HepG2 (cell line): ENCODE results near the gene LDLRAD4. TPM values are rescaled to one million over a fixed set of nuclear protein-coding genes. Genes with fewer than 3 reads are reported as not detected.

Experiments used
- ATAC-seq: fragments of 200-7000 bp; cut with Tn5 transposase; 3 replicates; pipeline ENCODE4 v1.9.1; 2020; ENCODE audit warnings: mild to moderate bottlenecking, moderate library complexity
- BruUV-seq: library from RNA; stranded (reverse); fragments of 400-500 nt; replicated peaks from 2 replicates; lab custom pipeline; 2021; lab: Mats Ljungman, UMichigan
- CTCF ChIA-PET: fragments of 300-600 bp; formaldehyde crosslinking; extraction: SDS; loops from one replicate; lab custom pipeline; 2021; ENCODE audit warnings: low total read pairs, inconsistent platforms, low intra/inter-chr PET ratio; lab: Yijun Ruan, JAX
- POLR2A ChIA-PET: fragments of 350-600 bp; sonication (Branson Sonifier 250); formaldehyde crosslinking; loops from one replicate; lab custom pipeline; 2020; ENCODE audit warnings: antibody characterized with exemption, inconsistent platforms; lab: Yijun Ruan, JAX
- DNase-seq: peaks from one replicate; pipeline ENCODE4 v3.0.0-alpha.2; 2015; ENCODE audit warnings: low spot score
- FAIRE-seq: peaks from 3 replicates; lab custom pipeline; 2011; peaks lifted over from hg19 to GRCh38; lab: Jason Lieb, UNC
- H2AFZ ChIP-seq: one replicate; pipeline ENCODE4 v1.6.1; 2011; ENCODE audit warnings: low read length, inconsistent platforms
- H3K27ac ChIP-seq: fragments of 300-600 bp; 3 replicates; pipeline ENCODE4 v1.8.0; 2011; ENCODE audit warnings: mixed run types, mild to moderate bottlenecking, mixed read lengths, low read length, inconsistent platforms; ENCODE audit not compliant: insufficient read depth; ENCODE audit errors: extremely low read length
- H3K27me3 ChIP-seq, 2 experiments: fragments of 200-600 bp in 1 of 2; 2 replicates in 1 of 2; 3 replicates in 1 of 2; pipeline versions ENCODE4 v1.6.0 to v1.8.0; 2011; ENCODE audit warnings: low read length in 2 of 2, mild to moderate bottlenecking in 2 of 2, moderate library complexity in 2 of 2, inconsistent platforms in 1 of 2; ENCODE audit not compliant: insufficient read depth in 2 of 2, control insufficient read depth in 1 of 2
- H3K36me3 ChIP-seq, 2 experiments: fragments of 200-600 bp in 1 of 2; replicated peaks in 1 of 2; 2 replicates in 1 of 2; 3 replicates in 1 of 2; pipeline versions ENCODE4 v1.5.1 to v1.8.0; 2011; ENCODE audit warnings: low read length in 2 of 2, inconsistent platforms in 1 of 2; ENCODE audit not compliant: insufficient read depth in 2 of 2, control insufficient read depth in 1 of 2
- H3K4me1 ChIP-seq: 2 replicates; pipeline ENCODE4 v1.5.1; 2012; ENCODE audit warnings: low read length, inconsistent platforms; ENCODE audit not compliant: insufficient read depth
- H3K4me2 ChIP-seq: 2 replicates; pipeline ENCODE4 v1.6.0; 2011; ENCODE audit warnings: low read depth, low read length, inconsistent platforms
- H3K4me3 ChIP-seq, 3 experiments: fragments of 200-600 bp in 1 of 3; sonication (generic), shearing (Covaris generic) in 1 of 3; replicated peaks in 1 of 3; 2 replicates each; pipeline ENCODE4 v1.5.1; 2011 to 2016; ENCODE audit warnings: low read length in 3 of 3, inconsistent platforms in 2 of 3, low read depth in 2 of 3, mild to moderate bottlenecking in 2 of 3, control low read depth in 1 of 3, mixed read lengths in 1 of 3; ENCODE audit not compliant: insufficient read depth in 1 of 3
- H3K79me2 ChIP-seq: one replicate; pipeline ENCODE4 v1.6.1; 2011; ENCODE audit warnings: low read length, inconsistent platforms; ENCODE audit not compliant: insufficient read depth
- H3K9ac ChIP-seq: 2 replicates; pipeline ENCODE4 v1.6.0; 2011; ENCODE audit warnings: mild to moderate bottlenecking, low read depth, low read length, inconsistent platforms; ENCODE audit not compliant: insufficient read depth
- H3K9me3 ChIP-seq: 2 replicates; pipeline ENCODE4 v1.5.1; 2012; ENCODE audit warnings: mild to moderate bottlenecking, low read length
- H4K20me1 ChIP-seq: 2 replicates; pipeline ENCODE4 v1.6.0; 2011; ENCODE audit warnings: inconsistent platforms, mild to moderate bottlenecking, low read length, moderate library complexity; ENCODE audit not compliant: insufficient read depth
- ATF4 ChIP-seq, 2 experiments: fragments of 450-650 bp in 1 of 2; sonication (generic) in 1 of 2; formaldehyde crosslinking; IDR thresholded peaks; 2 replicates each; pipeline versions ENCODE4 v1.5.0 to v1.8.0; 2020 to 2022; ENCODE audit warnings: mild to moderate bottlenecking in 1 of 2, missing genetic modification reagents in 1 of 2
- CEBPB ChIP-seq: IDR thresholded peaks from 2 replicates; pipeline ENCODE4 v1.6.1; 2011; ENCODE audit warnings: low read depth, low read length, improper control_type of control experiment, borderline replicate concordance
- CEBPG ChIP-seq: IDR thresholded peaks from 2 replicates; pipeline ENCODE4 v1.6.1; 2016
- KLF16 ChIP-seq, 2 experiments: sonication (generic) in 1 of 2; formaldehyde crosslinking in 1 of 2; IDR thresholded peaks; 2 replicates each; pipeline versions ENCODE4 v1.6.1 to v1.8.0; 2016 to 2023; ENCODE audit warnings: missing genetic modification reagents in 2 of 2, missing compliant biosample characterization in 1 of 2
- RERE ChIP-seq: IDR thresholded peaks from 2 replicates; pipeline ENCODE4 v1.6.1; 2016; ENCODE audit warnings: low read depth, missing genetic modification reagents, missing compliant biosample characterization
- TRAFD1 ChIP-seq: sonication (generic); formaldehyde crosslinking; IDR thresholded peaks from 2 replicates; pipeline ENCODE4 v1.5.1; 2020; ENCODE audit warnings: missing genetic modification reagents, mild to moderate bottlenecking, borderline replicate concordance
- ZNF282 ChIP-seq: fragments of 450-650 bp; IDR thresholded peaks from 2 replicates; pipeline ENCODE4 v1.6.1; 2018; ENCODE audit not compliant: partially characterized antibody
- WGBS: methylation state at CpG from one replicate; pipeline ENCODE4 v1.1.6; 2017; ENCODE audit warnings: low lambda C conversion rate; 5-methylcytosine and 5-hydroxymethylcytosine counted together
- in situ Hi-C: cut with HindIII; loops from 2 replicates; pipeline ENCODE4 v1.10.0; 2017; ENCODE audit warnings: low pct_unique_long_range_greater_than_20kb; ENCODE audit not compliant: extremely low pct_ligation_motif_present
- intact Hi-C: fragments of 100-400 bp; cut with micrococcal nuclease; formaldehyde crosslinking; loops from one replicate; pipeline ENCODE4 v1.10.0; 2022; ENCODE audit not compliant: unreplicated experiment
- polyA plus RNA-seq, 8 experiments: library from polyadenylated mRNA; depleted of rRNA in 3 of 8; stranded (reverse) in 7 of 8; unstranded in 1 of 8; fragments of >200 nt; fragmentation: Illumina TruSeq in 4 of 8; extraction: Trizol in 4 of 8; gene quantifications; 2 replicates each; pipeline versions ENCODE4 v1.2.1 to v1.2.3, GENCODE V29; 2011 to 2016; ENCODE audit warnings: low read depth in 4 of 8, missing spikeins in 1 of 8, mixed read lengths in 1 of 8; ENCODE audit not compliant: insufficient read depth in 1 of 8
- total RNA-seq, 5 experiments: library from RNA; depleted of rRNA; stranded (reverse); fragments of >200 nt; fragmentation: Illumina TruSeq; extraction: Trizol; gene quantifications; 2 replicates each; pipeline ENCODE4 v1.2.3, GENCODE V29; 2016; ENCODE audit warnings: low read depth in 1 of 5
- TF ChIP-seq, protein P1 (sequence below): sonication (generic); formaldehyde crosslinking; IDR thresholded peaks from 2 replicates; pipeline ENCODE4 v1.5.0; 2020; ENCODE audit warnings: missing genetic modification reagents

Gene LDLRAD4
- total and polyA plus RNA-seq, 2 of the 13 experiments (the other 11 are each of a cell fraction or from before 2014, with no cell fraction given), result 13.6 to 20.9 TPM

DNA sequence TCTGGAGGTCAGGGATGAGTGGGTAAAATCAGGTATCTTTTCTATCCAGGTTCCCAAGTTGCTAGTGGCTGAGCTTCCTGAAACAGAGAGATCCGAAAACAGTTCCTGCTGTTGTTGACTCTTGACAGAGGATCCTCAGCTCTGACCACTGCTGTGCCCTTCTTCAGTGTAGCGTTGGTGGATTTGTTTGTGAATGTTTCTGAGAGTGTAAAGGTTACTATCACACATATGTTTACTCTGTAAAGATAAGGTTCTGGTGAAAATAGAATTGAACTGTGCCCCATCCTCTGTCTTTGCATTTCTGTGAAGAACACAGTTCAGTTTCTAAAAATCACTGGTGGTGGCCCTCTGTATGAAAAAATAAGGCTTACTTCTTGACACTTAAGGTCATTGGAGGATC lies 119.8 kb downstream of the LDLRAD4 start (continued):
- TF ChIP-seq TRAFD1 (no peak), ZNF282 (no peak), RERE (CRISPR knock-in tag) (peak; percentile 59; the same call in 1 of the 2 replicates)
- TF ChIP-seq, protein P1, sequence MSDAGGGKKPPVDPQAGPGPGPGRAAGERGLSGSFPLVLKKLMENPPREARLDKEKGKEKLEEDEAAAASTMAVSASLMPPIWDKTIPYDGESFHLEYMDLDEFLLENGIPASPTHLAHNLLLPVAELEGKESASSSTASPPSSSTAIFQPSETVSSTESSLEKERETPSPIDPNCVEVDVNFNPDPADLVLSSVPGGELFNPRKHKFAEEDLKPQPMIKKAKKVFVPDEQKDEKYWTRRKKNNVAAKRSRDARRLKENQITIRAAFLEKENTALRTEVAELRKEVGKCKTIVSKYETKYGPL (CRISPR knock-in tag), result no peak

GRCh38 chr18:13339653-13340052 lies 121.1 kb downstream of the LDLRAD4 start:
- peak overlapping the region; percentile 85; the same call in 1 of the 2 replicates for H3K4me2 ChIP-seq
- intact Hi-C loops, result loop anchor here (5.0 to 10.0 kb wide), 3 partner anchors 133 to 375 kb away; no protein-coding TSS in a partner anchor
- ChIA-PET CTCF (no interaction called here), POLR2A (no interaction called here)
- peaks cover 42% of the 10 kb centered on the region for H3K4me1 ChIP-seq
- no peaks in the 10 kb centered on the region for H4K20me1 ChIP-seq
- no peak for DNase-seq
- in situ Hi-C loops, result no loop called here
- no peak overlapping the region for H2AFZ ChIP-seq
- 90% methylated on average over 1 of the region's 1 CpG for WGBS
- H3K36me3 ChIP-seq, result no peaks in the 10 kb centered on the region
- no TSS peak for BruUV-seq
- H3K27ac ChIP-seq, result peak overlapping the region; percentile 83
- no peak overlapping the region for H3K9ac ChIP-seq
- FAIRE-seq, result no peak
- H3K79me2 ChIP-seq, result peaks cover 8% of the 10 kb centered on the region
- no peak overlapping the region for H3K4me3 ChIP-seq
- H3K27me3 ChIP-seq, result no peaks in the 10 kb centered on the region
- peaks cover 13% of the 10 kb centered on the region for H3K9me3 ChIP-seq
- no peak for ATAC-seq
- TF ChIP-seq ATF4 (CRISPR knock-in tag; IDR thresholded peaks at IDR 0.05) (no peak), CEBPG (CRISPR knock-in tag) (0 out of 2 replicates have a peak, but pooled peaks have one; percentile 5), KLF16 (CRISPR knock-in tag; IDR thresholded peaks at IDR 0.05) (no peak), CEBPB (peak; percentile 70; the same call in 1 of the 2 replicates)
